Fibroblast of lung (primary cell): ENCODE results near the gene SLAMF1. TPM values are rescaled to one million over a fixed set of nuclear protein-coding genes. Genes with fewer than 3 reads are reported as not detected.

Source experiments
- DNase-seq, 2 donors: peaks; one replicate each; pipeline versions ENCODE4 v3.0.0 to v3.0.0-alpha.2; 2010; ENCODE audit warnings: low read depth in 2 of 2
- H2AFZ ChIP-seq: 2 replicates; pipeline ENCODE4 v1.5.1; 2012; ENCODE audit warnings: low read length, control low read depth, inconsistent platforms
- H3K27ac ChIP-seq: 2 replicates; pipeline ENCODE4 v1.5.1; 2011; ENCODE audit warnings: low read length, control low read depth; ENCODE audit not compliant: insufficient read depth
- H3K27me3 ChIP-seq: 2 replicates; pipeline ENCODE4 v1.5.1; 2011; ENCODE audit warnings: mild to moderate bottlenecking, low read length; ENCODE audit not compliant: control insufficient read depth, insufficient read depth
- H3K36me3 ChIP-seq: 2 replicates; pipeline ENCODE4 v1.5.1; 2011; ENCODE audit warnings: low read length; ENCODE audit not compliant: control insufficient read depth, insufficient read depth
- H3K4me1 ChIP-seq: 2 replicates; pipeline ENCODE4 v1.5.1; 2011; ENCODE audit warnings: low read length; ENCODE audit not compliant: control insufficient read depth, insufficient read depth; ENCODE audit errors: extremely low read depth
- H3K4me2 ChIP-seq: 2 replicates; pipeline ENCODE4 v1.5.1; 2011; ENCODE audit warnings: low read length, control low read depth; ENCODE audit not compliant: insufficient read depth; ENCODE audit errors: extremely low read depth
- H3K4me3 ChIP-seq, 4 experiments: fragments of 200-600 bp in 1 of 4; sonication (generic) in 1 of 4; replicated peaks in 1 of 4; 2 replicates each; pipeline ENCODE4 v1.5.1; 2011 to 2016; ENCODE audit warnings: low read length in 4 of 4, low read depth in 3 of 4, mild to moderate bottlenecking in 3 of 4, control low read depth in 2 of 4, inconsistent platforms in 1 of 4, mixed read lengths in 1 of 4; ENCODE audit not compliant: insufficient read depth in 1 of 4; ENCODE audit errors: control extremely low read depth in 1 of 4
- H3K79me2 ChIP-seq: 2 replicates; pipeline ENCODE4 v1.5.1; 2012; ENCODE audit warnings: mild to moderate bottlenecking, low read length, inconsistent platforms; ENCODE audit not compliant: control insufficient read depth, insufficient read depth
- H3K9ac ChIP-seq: 2 replicates; pipeline ENCODE4 v1.5.1; 2011; ENCODE audit warnings: mild to moderate bottlenecking, low read length, control low read depth; ENCODE audit not compliant: insufficient read depth
- H3K9me3 ChIP-seq: 2 replicates; pipeline ENCODE4 v1.5.1; 2012; ENCODE audit warnings: low read depth, low read length; ENCODE audit not compliant: control insufficient read depth, insufficient read depth
- H4K20me1 ChIP-seq: 2 replicates; pipeline ENCODE4 v1.5.1; 2011; ENCODE audit warnings: low read length; ENCODE audit not compliant: control insufficient read depth, insufficient read depth; ENCODE audit errors: extremely low read depth
- CTCF ChIP-seq, 2 donors: IDR thresholded peaks in 1 of 2; conservative IDR thresholded peaks in 1 of 2; 1 replicate in 1 of 2; 2 replicates in 1 of 2; pipeline ENCODE4 v1.5.1; 2011 to 2012; ENCODE audit warnings: low read length in 2 of 2, control low read depth in 1 of 2, inconsistent platforms in 1 of 2, low read depth in 1 of 2, mild to moderate bottlenecking in 1 of 2
- EZH2 ChIP-seq: IDR thresholded peaks from 2 replicates; pipeline ENCODE4 v1.5.1; 2012; ENCODE audit warnings: low read length, control low read depth, mild to moderate bottlenecking; ENCODE audit errors: missing control alignments
- polyA plus RNA-seq, 2 donors: library from polyadenylated mRNA; depleted of rRNA in 1 of 2; stranded (reverse) in 1 of 2; unstranded in 1 of 2; fragments of >200 nt; gene quantifications; 2 replicates each; pipeline ENCODE4 v1.2.1, GENCODE V29; 2011 to 2012; ENCODE audit warnings: missing spikeins in 1 of 2
- total RNA-seq: library from RNA; depleted of rRNA; stranded (reverse); fragments of >200 nt; gene quantifications from 2 replicates; pipeline ENCODE4 v1.2.1, GENCODE V29; 2014

Gene SLAMF1
- total and polyA plus RNA-seq, 2 donors (not counting 1 experiment from before 2014, with no cell fraction given), result not detected

GRCh38 chr1:160608514-160608913 is 38.3 kb downstream of the SLAMF1 start:
- no peak for DNase-seq
- H3K36me3 ChIP-seq, result no peaks in the 10 kb centered on the region

GRCh38 chr1:160608057-160608456 is 38.8 kb downstream of the SLAMF1 start:
- Histone ChIP-seq H3K27me3 (no peaks in the 10 kb centered on the region), H3K36me3 (no peaks in the 10 kb centered on the region), H3K27ac (no peak overlapping the region), H4K20me1 (no peaks in the 10 kb centered on the region), H3K4me1 (no peaks in the 10 kb centered on the region), H2AFZ (no peak overlapping the region), H3K79me2 (no peaks in the 10 kb centered on the region), H3K4me3 (no peak overlapping the region), H3K9ac (no peak overlapping the region), H3K9me3 (no peaks in the 10 kb centered on the region), H3K4me2 (no peak overlapping the region)
- DNase-seq, result no peak
- TF ChIP-seq EZH2 (no peak), CTCF (conservative IDR thresholded peaks at IDR 0.05 in 1 of 2, IDR thresholded peaks at IDR 0.05 in 1 of 2; ENCODE audit: low read depth in 1 of 2, low read length in 2 of 2) (no peak)

More at GRCh38 chr1:160608514-160608913, 38.3 kb downstream of the SLAMF1 start:
- H3K79me2 ChIP-seq, result no peaks in the 10 kb centered on the region
- H3K9ac ChIP-seq, result no peak overlapping the region
- H3K4me1 ChIP-seq, result no peaks in the 10 kb centered on the region
- H3K27ac ChIP-seq, result no peak overlapping the region
- H3K4me2 ChIP-seq, result no peak overlapping the region
- H3K4me3 ChIP-seq, result no peak overlapping the region
- H4K20me1 ChIP-seq, result no peaks in the 10 kb centered on the region
- no peaks in the 10 kb centered on the region for H3K27me3 ChIP-seq
- no peaks in the 10 kb centered on the region for H3K9me3 ChIP-seq
- TF ChIP-seq EZH2 (no peak), CTCF (conservative IDR thresholded peaks at IDR 0.05 in 1 of 2, IDR thresholded peaks at IDR 0.05 in 1 of 2; ENCODE audit: low read depth in 1 of 2, low read length in 2 of 2) (no peak)
- H2AFZ ChIP-seq, result no peak overlapping the region

- TF ChIP-seq EZH2, result no peak
- TF ChIP-seq CTCF (conservative IDR thresholded peaks at IDR 0.05 in 1 of 2, IDR thresholded peaks at IDR 0.05 in 1 of 2; ENCODE audit: low read depth in 1 of 2, low read length in 2 of 2), result no peak
- Histone ChIP-seq H3K4me1 (no peaks in the 10 kb centered on the region), H3K4me3 (no peak overlapping the region), H2AFZ (no peak overlapping the region), H4K20me1 (no peaks in the 10 kb centered on the region), H3K79me2 (no peaks in the 10 kb centered on the region), H3K27ac (no peak overlapping the region), H3K9me3 (no peaks in the 10 kb centered on the region), H3K27me3 (no peaks in the 10 kb centered on the region), H3K9ac (no peak overlapping the region), H3K36me3 (no peaks in the 10 kb centered on the region), H3K4me2 (no peak overlapping the region)
- DNase-seq, result no peak
These were observed 39.2 kb downstream of the SLAMF1 start for GRCh38 chr1:160607672-160608032.
